HepG2 (cell line): ENCODE measurements around the gene MAP1B. TPM values are rescaled to one million over a fixed set of nuclear protein-coding genes. Genes with fewer than 3 reads are reported as not detected.

ENCODE experiments used
- ATAC-seq: fragments of 200-7000 bp; cut with Tn5 transposase; 3 replicates; pipeline ENCODE4 v1.9.1; 2020; ENCODE audit warnings: mild to moderate bottlenecking, moderate library complexity
- BruUV-seq: library from RNA; stranded (reverse); fragments of 400-500 nt; replicated peaks from 2 replicates; lab custom pipeline; 2021; lab: Mats Ljungman, UMichigan
- CTCF ChIA-PET: fragments of 300-600 bp; formaldehyde crosslinking; extraction: SDS; loops from one replicate; lab custom pipeline; 2021; ENCODE audit warnings: low total read pairs, inconsistent platforms, low intra/inter-chr PET ratio; lab: Yijun Ruan, JAX
- POLR2A ChIA-PET: fragments of 350-600 bp; sonication (Branson Sonifier 250); formaldehyde crosslinking; loops from one replicate; lab custom pipeline; 2020; ENCODE audit warnings: antibody characterized with exemption, inconsistent platforms; lab: Yijun Ruan, JAX
- DNase-seq: peaks from one replicate; pipeline ENCODE4 v3.0.0-alpha.2; 2015; ENCODE audit warnings: low spot score
- FAIRE-seq: peaks from 3 replicates; lab custom pipeline; 2011; peaks lifted over from hg19 to GRCh38; lab: Jason Lieb, UNC
- H2AFZ ChIP-seq: one replicate; pipeline ENCODE4 v1.6.1; 2011; ENCODE audit warnings: low read length, inconsistent platforms
- H3K27ac ChIP-seq: fragments of 300-600 bp; 3 replicates; pipeline ENCODE4 v1.8.0; 2011; ENCODE audit warnings: mixed run types, mild to moderate bottlenecking, mixed read lengths, low read length, inconsistent platforms; ENCODE audit not compliant: insufficient read depth; ENCODE audit errors: extremely low read length
- H3K27me3 ChIP-seq, 2 experiments: fragments of 200-600 bp in 1 of 2; 2 replicates in 1 of 2; 3 replicates in 1 of 2; pipeline versions ENCODE4 v1.6.0 to v1.8.0; 2011; ENCODE audit warnings: low read length in 2 of 2, mild to moderate bottlenecking in 2 of 2, moderate library complexity in 2 of 2, inconsistent platforms in 1 of 2; ENCODE audit not compliant: insufficient read depth in 2 of 2, control insufficient read depth in 1 of 2
- H3K36me3 ChIP-seq, 2 experiments: fragments of 200-600 bp in 1 of 2; replicated peaks in 1 of 2; 2 replicates in 1 of 2; 3 replicates in 1 of 2; pipeline versions ENCODE4 v1.5.1 to v1.8.0; 2011; ENCODE audit warnings: low read length in 2 of 2, inconsistent platforms in 1 of 2; ENCODE audit not compliant: insufficient read depth in 2 of 2, control insufficient read depth in 1 of 2
- H3K4me1 ChIP-seq: 2 replicates; pipeline ENCODE4 v1.5.1; 2012; ENCODE audit warnings: low read length, inconsistent platforms; ENCODE audit not compliant: insufficient read depth
- H3K4me2 ChIP-seq: 2 replicates; pipeline ENCODE4 v1.6.0; 2011; ENCODE audit warnings: low read depth, low read length, inconsistent platforms
- H3K4me3 ChIP-seq, 3 experiments: fragments of 200-600 bp in 1 of 3; sonication (generic), shearing (Covaris generic) in 1 of 3; replicated peaks in 1 of 3; 2 replicates each; pipeline ENCODE4 v1.5.1; 2011 to 2016; ENCODE audit warnings: low read length in 3 of 3, inconsistent platforms in 2 of 3, low read depth in 2 of 3, mild to moderate bottlenecking in 2 of 3, control low read depth in 1 of 3, mixed read lengths in 1 of 3; ENCODE audit not compliant: insufficient read depth in 1 of 3
- H3K79me2 ChIP-seq: one replicate; pipeline ENCODE4 v1.6.1; 2011; ENCODE audit warnings: low read length, inconsistent platforms; ENCODE audit not compliant: insufficient read depth
- H3K9ac ChIP-seq: 2 replicates; pipeline ENCODE4 v1.6.0; 2011; ENCODE audit warnings: mild to moderate bottlenecking, low read depth, low read length, inconsistent platforms; ENCODE audit not compliant: insufficient read depth
- H3K9me3 ChIP-seq: 2 replicates; pipeline ENCODE4 v1.5.1; 2012; ENCODE audit warnings: mild to moderate bottlenecking, low read length
- H4K20me1 ChIP-seq: 2 replicates; pipeline ENCODE4 v1.6.0; 2011; ENCODE audit warnings: inconsistent platforms, mild to moderate bottlenecking, low read length, moderate library complexity; ENCODE audit not compliant: insufficient read depth
- CREB1 ChIP-seq, 2 experiments: fragments of 450-650 bp in 1 of 2; IDR thresholded peaks; 2 replicates each; pipeline ENCODE4 v1.6.1; 2016 to 2017; ENCODE audit warnings: control low read depth in 1 of 2, mild to moderate bottlenecking in 1 of 2, missing compliant biosample characterization in 1 of 2, missing genetic modification characterization in 1 of 2
- ETV5 ChIP-seq: IDR thresholded peaks from 2 replicates; pipeline ENCODE4 v1.6.1; 2018; ENCODE audit warnings: missing biosample characterization, missing genetic modification reagents, inconsistent platforms, borderline replicate concordance
- FOXJ3 ChIP-seq: sonication (generic); formaldehyde crosslinking; IDR thresholded peaks from 2 replicates; pipeline ENCODE4 v1.4.0; 2020; ENCODE audit warnings: missing genetic modification reagents, mild to moderate bottlenecking, borderline replicate concordance
- GLI4 ChIP-seq: sonication (generic); formaldehyde crosslinking; IDR thresholded peaks from 2 replicates; pipeline ENCODE4 v1.5.1; 2020; ENCODE audit warnings: missing genetic modification reagents, mild to moderate bottlenecking, moderate library complexity, borderline replicate concordance
- GMEB2 ChIP-seq: IDR thresholded peaks from 2 replicates; pipeline ENCODE4 v1.6.1; 2016; ENCODE audit warnings: missing biosample characterization, missing genetic modification reagents, low read depth
- MEIS1 ChIP-seq: sonication (generic); formaldehyde crosslinking; IDR thresholded peaks from 2 replicates; pipeline ENCODE4 v1.9.0; 2021; ENCODE audit warnings: mild to moderate bottlenecking, missing genetic modification reagents, moderate library complexity, borderline replicate concordance
- MIXL1 ChIP-seq: IDR thresholded peaks from 2 replicates; pipeline ENCODE4 v1.6.1; 2016
- NFRKB ChIP-seq: fragments of 450-650 bp; IDR thresholded peaks from 2 replicates; pipeline ENCODE4 v1.6.1; 2017
- PITX1 ChIP-seq: sonication (generic); formaldehyde crosslinking; IDR thresholded peaks from 2 replicates; pipeline ENCODE4 v1.5.1; 2020; ENCODE audit warnings: mild to moderate bottlenecking, missing genetic modification reagents
- POLR2G ChIP-seq: fragments of 200-400 bp; formaldehyde crosslinking; IDR thresholded peaks from 2 replicates; pipeline ENCODE4 v1.6.1; 2018; ENCODE audit warnings: mild to moderate bottlenecking, low read depth, low read length, moderate library complexity
- PPARG ChIP-seq: conservative IDR thresholded peaks from 2 replicates; pipeline ENCODE4 v1.6.1; 2016; ENCODE audit warnings: missing biosample characterization, missing genetic modification reagents
- SOX6 ChIP-seq, 2 experiments: fragments of 450-650 bp in 1 of 2; sonication (generic) in 1 of 2; formaldehyde crosslinking in 1 of 2; IDR thresholded peaks; 2 replicates each; pipeline versions ENCODE4 v1.4.0 to v1.6.1; 2017 to 2020; ENCODE audit warnings: antibody characterized with exemption in 1 of 2, mild to moderate bottlenecking in 1 of 2, missing genetic modification reagents in 1 of 2
- USF2 ChIP-seq, 2 experiments: sonication (generic) in 1 of 2; formaldehyde crosslinking in 1 of 2; IDR thresholded peaks; 2 replicates each; pipeline versions ENCODE4 v1.5.1 to v1.6.1; 2011 to 2020; ENCODE audit warnings: borderline replicate concordance in 1 of 2, low read depth in 1 of 2, low read length in 1 of 2, mild to moderate bottlenecking in 1 of 2, missing genetic modification reagents in 1 of 2, moderate library complexity in 1 of 2
- WIZ ChIP-seq: sonication (generic); formaldehyde crosslinking; IDR thresholded peaks from 2 replicates; pipeline ENCODE4 v1.5.1; 2020; ENCODE audit warnings: mild to moderate bottlenecking, missing genetic modification reagents
- ZBTB42 ChIP-seq: sonication (generic); formaldehyde crosslinking; IDR thresholded peaks from 2 replicates; pipeline ENCODE4 v1.5.0; 2020; ENCODE audit warnings: mild to moderate bottlenecking, missing genetic modification reagents
- ZFAT ChIP-seq: sonication (generic); formaldehyde crosslinking; conservative IDR thresholded peaks from 2 replicates; pipeline ENCODE4 v1.8.1; 2023; ENCODE audit warnings: missing genetic modification reagents, inconsistent platforms
- ZFP1 ChIP-seq: IDR thresholded peaks from 2 replicates; pipeline ENCODE4 v1.6.1; 2016
- ZNF282 ChIP-seq: fragments of 450-650 bp; IDR thresholded peaks from 2 replicates; pipeline ENCODE4 v1.6.1; 2018; ENCODE audit not compliant: partially characterized antibody
- ZNF567 ChIP-seq: sonication (generic); formaldehyde crosslinking; IDR thresholded peaks from 2 replicates; pipeline ENCODE4 v1.8.1; 2023; ENCODE audit warnings: mild to moderate bottlenecking, missing genetic modification reagents, borderline replicate concordance
- ZNF674 ChIP-seq: sonication (generic); formaldehyde crosslinking; IDR thresholded peaks from 2 replicates; pipeline ENCODE4 v1.5.0; 2020; ENCODE audit warnings: low read depth, mild to moderate bottlenecking, missing genetic modification reagents
- ZNF850 ChIP-seq: sonication (generic); formaldehyde crosslinking; conservative IDR thresholded peaks from 2 replicates; pipeline ENCODE4 v1.9.0; 2021; ENCODE audit warnings: mild to moderate bottlenecking, missing genetic modification reagents
- ZNF891 ChIP-seq: sonication (generic); formaldehyde crosslinking; IDR thresholded peaks from 2 replicates; pipeline ENCODE4 v1.5.0; 2020; ENCODE audit warnings: mild to moderate bottlenecking, missing genetic modification reagents
- WGBS: methylation state at CpG from one replicate; pipeline ENCODE4 v1.1.6; 2017; ENCODE audit warnings: low lambda C conversion rate; 5-methylcytosine and 5-hydroxymethylcytosine counted together
- in situ Hi-C: cut with HindIII; loops from 2 replicates; pipeline ENCODE4 v1.10.0; 2017; ENCODE audit warnings: low pct_unique_long_range_greater_than_20kb; ENCODE audit not compliant: extremely low pct_ligation_motif_present
- intact Hi-C: fragments of 100-400 bp; cut with micrococcal nuclease; formaldehyde crosslinking; loops from one replicate; pipeline ENCODE4 v1.10.0; 2022; ENCODE audit not compliant: unreplicated experiment
- polyA plus RNA-seq, 8 experiments: library from polyadenylated mRNA; depleted of rRNA in 3 of 8; stranded (reverse) in 7 of 8; unstranded in 1 of 8; fragments of >200 nt; fragmentation: Illumina TruSeq in 4 of 8; extraction: Trizol in 4 of 8; gene quantifications; 2 replicates each; pipeline versions ENCODE4 v1.2.1 to v1.2.3, GENCODE V29; 2011 to 2016; ENCODE audit warnings: low read depth in 4 of 8, missing spikeins in 1 of 8, mixed read lengths in 1 of 8; ENCODE audit not compliant: insufficient read depth in 1 of 8
- total RNA-seq, 5 experiments: library from RNA; depleted of rRNA; stranded (reverse); fragments of >200 nt; fragmentation: Illumina TruSeq; extraction: Trizol; gene quantifications; 2 replicates each; pipeline ENCODE4 v1.2.3, GENCODE V29; 2016; ENCODE audit warnings: low read depth in 1 of 5

The MAP1B gene
- total and polyA plus RNA-seq, 2 of the 13 experiments (the other 11 are each of a cell fraction or from before 2014, with no cell fraction given), result 3.3 to 6.2 TPM

- TF ChIP-seq USF2 (IDR thresholded peaks at IDR 0.05; ENCODE audit: low read depth, low read length) (no peak), USF2 (CRISPR knock-in tag; IDR thresholded peaks at IDR 0.05; ENCODE audit: borderline replicate concordance) (no peak), ZBTB42 (CRISPR knock-in tag) (no peak), GMEB2 (CRISPR knock-in tag) (no peak), POLR2G (no peak), ZNF891 (no peak), PITX1 (CRISPR knock-in tag) (no peak), FOXJ3 (CRISPR knock-in tag) (no peak)
Measured at GRCh38 chr5:72117307-72117706, 10.0 kb downstream of the MAP1B start (continued).

GRCh38 chr5:72121052-72121779 lies 13.9 kb downstream of the MAP1B start:
- FAIRE-seq, result no peak
- ChIA-PET POLR2A (no interaction called here), CTCF (no interaction called here)
- Histone ChIP-seq H2AFZ (no peak overlapping the region), H3K9me3 (no peaks in the 10 kb centered on the region), H3K27ac (no peak overlapping the region), H3K4me2 (no peak overlapping the region), H3K79me2 (no peaks in the 10 kb centered on the region), H3K9ac (no peak overlapping the region), H3K4me1 (no peaks in the 10 kb centered on the region), H4K20me1 (no peaks in the 10 kb centered on the region), H3K27me3 (no peaks in the 10 kb centered on the region), H3K36me3 (no peaks in the 10 kb centered on the region), H3K4me3 (no peak overlapping the region)
- in situ Hi-C loops, result no loop called here
- DNase-seq, result no peak
- BruUV-seq, result no TSS peak
- WGBS, result 81% methylated on average over 12 of the region's 12 CpGs
- no peak for ATAC-seq
- intact Hi-C loops, result no loop called here
- TF ChIP-seq ETV5 (CRISPR knock-in tag), result no peak
- TF ChIP-seq SOX6 (IDR thresholded peaks at IDR 0.05), result no peak
- TF ChIP-seq SOX6 (CRISPR knock-in tag; IDR thresholded peaks at IDR 0.05), result no peak
- TF ChIP-seq WIZ (CRISPR knock-in tag), result no peak
- no peak for TF ChIP-seq ZFAT
- TF ChIP-seq GLI4, result no peak
- no peak for TF ChIP-seq ZNF850 (CRISPR knock-in tag)
- TF ChIP-seq CREB1 (IDR thresholded peaks at IDR 0.05), result no peak
- no peak for TF ChIP-seq CREB1 (CRISPR knock-in tag; IDR thresholded peaks at IDR 0.05)
- TF ChIP-seq PPARG (CRISPR knock-in tag), result no peak
- no peak for TF ChIP-seq ZNF282
- no peak for TF ChIP-seq ZFP1 (CRISPR knock-in tag)
- TF ChIP-seq NFRKB, result no peak
- TF ChIP-seq MEIS1 (CRISPR knock-in tag), result no peak
- no peak for TF ChIP-seq MIXL1 (CRISPR knock-in tag)
- no peak for TF ChIP-seq ZNF674 (CRISPR knock-in tag)
- TF ChIP-seq ZNF567 (CRISPR knock-in tag), result no peak
